Suprapubic skin (tissue), 4 donors: ENCODE results near the gene ATF3. TPM values are rescaled to one million over a fixed set of nuclear protein-coding genes. Genes with fewer than 3 reads are reported as not detected.

ENCODE experiments used
- DNase-seq, 2 donors: peaks; one replicate each; pipeline ENCODE4 v3.0.0-alpha.2; 2019; ENCODE audit warnings: low spot score in 2 of 2
- H3K27ac ChIP-seq: fragments of 200-600 bp; sonication (generic); one replicate; pipeline ENCODE4 v1.5.1; 2019
- H3K27me3 ChIP-seq: fragments of 200-600 bp; sonication (generic); one replicate; pipeline ENCODE4 v1.5.1; 2019
- H3K36me3 ChIP-seq: fragments of 200-600 bp; sonication (generic); one replicate; pipeline ENCODE4 v1.5.1; 2019
- H3K4me1 ChIP-seq: fragments of 200-600 bp; sonication (generic); one replicate; pipeline ENCODE4 v1.5.1; 2019
- H3K4me3 ChIP-seq: fragments of 200-600 bp; sonication (generic); one replicate; pipeline ENCODE4 v1.5.1; 2019; ENCODE audit warnings: mild to moderate bottlenecking
- H3K9me3 ChIP-seq: fragments of 200-600 bp; sonication (generic); one replicate; pipeline ENCODE4 v1.5.1; 2019
- CTCF ChIP-seq, 2 donors: fragments of 200-600 bp in 1 of 2; fragments of 450-650 bp in 1 of 2; sonication (generic) in 1 of 2; IDR thresholded peaks; one replicate each; pipeline ENCODE4 v1.5.1; 2016 to 2019; ENCODE audit warnings: antibody characterized with exemption in 2 of 2, mild to moderate bottlenecking in 1 of 2, moderate library complexity in 1 of 2
- EP300 ChIP-seq: sonication (generic); formaldehyde crosslinking; IDR thresholded peaks from one replicate; pipeline ENCODE4 v1.6.1; 2017; ENCODE audit warnings: antibody characterized with exemption
- POLR2A ChIP-seq, 2 donors: fragments of 450-650 bp; IDR thresholded peaks; one replicate each; pipeline ENCODE4 v1.6.1; 2017; ENCODE audit warnings: antibody characterized with exemption in 2 of 2, mild to moderate bottlenecking in 2 of 2, moderate library complexity in 2 of 2
- POLR2AphosphoS5 ChIP-seq, 3 donors: sonication (generic); formaldehyde crosslinking; IDR thresholded peaks; one replicate each; pipeline ENCODE4 v1.6.1; 2017; ENCODE audit warnings: antibody characterized with exemption in 3 of 3
- WGBS: methylation state at CpG from one replicate; pipeline ENCODE4 v1.1.5; 2018; 5-methylcytosine and 5-hydroxymethylcytosine counted together
- total RNA-seq, 4 donors: library from RNA; depleted of rRNA; stranded (reverse); fragments of >200 nt; gene quantifications; one replicate each; pipeline ENCODE4 v1.1.0, GENCODE V29; 2016

Gene ATF3
- total RNA-seq, 4 donors from 2014 or later = 43.9 to 151 (median 84.1) TPM

- no peaks in the 10 kb centered on the region for H3K27me3 ChIP-seq
- no peak overlapping the region for H3K4me3 ChIP-seq
- DNase-seq = no peak
- no peaks in the 10 kb centered on the region for H3K4me1 ChIP-seq
- no peak for TF ChIP-seq POLR2A (IDR thresholded peaks at IDR 0.05)
- TF ChIP-seq POLR2AphosphoS5 (IDR thresholded peaks at IDR 0.05) = no peak
- TF ChIP-seq EP300 = no peak
- no peak for TF ChIP-seq CTCF (IDR thresholded peaks at IDR 0.05)
- H3K27ac ChIP-seq = no peak overlapping the region
- no peaks in the 10 kb centered on the region for H3K9me3 ChIP-seq
- WGBS = 91% methylated on average over 3 of the region's 3 CpGs
- H3K36me3 ChIP-seq = no peaks in the 10 kb centered on the region
Observed at GRCh38 chr1:212574732-212575131, 33.8 kb upstream of the ATF3 start.

- WGBS = 90% methylated on average over 2 of the region's 2 CpGs
- H3K9me3 ChIP-seq = no peaks in the 10 kb centered on the region
Observed at GRCh38 chr1:212575333-212575732, 33.2 kb upstream of the ATF3 start.

GRCh38 chr1:212578041-212578440 lies 30.5 kb upstream of the ATF3 start:
- Histone ChIP-seq H3K27me3 (no peaks in the 10 kb centered on the region), H3K27ac (no peak overlapping the region), H3K4me1 (no peaks in the 10 kb centered on the region), H3K36me3 (no peaks in the 10 kb centered on the region), H3K9me3 (no peaks in the 10 kb centered on the region), H3K4me3 (no peak overlapping the region)
- TF ChIP-seq POLR2AphosphoS5 (IDR thresholded peaks at IDR 0.05) (no peak), EP300 (no peak), CTCF (IDR thresholded peaks at IDR 0.05) (no peak)
- 93% methylated on average over 1 of the region's 1 CpG for WGBS
- DNase-seq = no peak

More at GRCh38 chr1:212575333-212575732, 33.2 kb upstream of the ATF3 start:
- H3K36me3 ChIP-seq = no peaks in the 10 kb centered on the region
- no peak for DNase-seq
- H3K4me3 ChIP-seq = no peak overlapping the region
- TF ChIP-seq POLR2AphosphoS5 (IDR thresholded peaks at IDR 0.05) (no peak), POLR2A (IDR thresholded peaks at IDR 0.05) (no peak), CTCF (IDR thresholded peaks at IDR 0.05) (no peak), EP300 (no peak)
- H3K27me3 ChIP-seq = no peaks in the 10 kb centered on the region
- no peaks in the 10 kb centered on the region for H3K4me1 ChIP-seq
- no peak overlapping the region for H3K27ac ChIP-seq

- Histone ChIP-seq H3K4me3 (no peak overlapping the region), H3K9me3 (no peaks in the 10 kb centered on the region), H3K27ac (no peak overlapping the region), H3K27me3 (peaks cover 3% of the 10 kb centered on the region), H3K36me3 (no peaks in the 10 kb centered on the region), H3K4me1 (no peaks in the 10 kb centered on the region)
- TF ChIP-seq POLR2AphosphoS5 (IDR thresholded peaks at IDR 0.05) (no peak), POLR2A (IDR thresholded peaks at IDR 0.05) (no peak), CTCF (IDR thresholded peaks at IDR 0.05) (no peak), EP300 (no peak)
- no peak for DNase-seq
- 96% methylated on average over 7 of the region's 8 CpGs for WGBS
Observed at GRCh38 chr1:212581034-212581433, 27.5 kb upstream of the ATF3 start.

- Histone ChIP-seq H3K36me3 (no peaks in the 10 kb centered on the region), H3K4me1 (no peaks in the 10 kb centered on the region), H3K27me3 (peaks cover 5% of the 10 kb centered on the region), H3K27ac (no peak overlapping the region), H3K4me3 (no peak overlapping the region), H3K9me3 (no peaks in the 10 kb centered on the region)
- no peak for DNase-seq
- TF ChIP-seq CTCF (IDR thresholded peaks at IDR 0.05) = no peak
- TF ChIP-seq EP300 = no peak
- no peak for TF ChIP-seq POLR2A (IDR thresholded peaks at IDR 0.05)
- TF ChIP-seq POLR2AphosphoS5 (IDR thresholded peaks at IDR 0.05) = no peak
- 84% methylated on average over 5 of the region's 5 CpGs for WGBS
Observed at GRCh38 chr1:212582291-212582690, 26.3 kb upstream of the ATF3 start.
